H1 (cell line): ENCODE data around the gene TIMP4. TPM values are rescaled to one million over a fixed set of nuclear protein-coding genes. Genes with fewer than 3 reads are reported as not detected.

ENCODE experiments used
- CBX8 ChIP-seq: fragments of 300-800, 300-1000 bp; sonication (generic); IDR thresholded peaks from 2 replicates; pipeline ENCODE4 v1.7.1; 2016; ENCODE audit warnings: low read depth, low read length, borderline replicate concordance
- EZH2 ChIP-seq: fragments of 200-600 bp; sonication (generic); IDR thresholded peaks from 2 replicates; pipeline ENCODE4 v1.7.1; 2012; ENCODE audit warnings: low read depth, mild to moderate bottlenecking, moderate library complexity, low read length, inconsistent platforms; ENCODE audit not compliant: severe bottlenecking
- JUN ChIP-seq: IDR thresholded peaks from 2 replicates; pipeline ENCODE4 v1.6.1; 2011; ENCODE audit warnings: low read depth, mild to moderate bottlenecking, improper control_type of control experiment, low read length
- polyA plus RNA-seq, 7 experiments: library from polyadenylated mRNA; depleted of rRNA in 3 of 7; stranded (reverse) in 5 of 7; unstranded in 2 of 7; fragments of >200 nt in 5 of 7; fragments of 200-250 nt in 2 of 7; gene quantifications; 1 replicate in 5 of 7; 2 replicates in 1 of 7; 4 replicates in 1 of 7; pipeline versions ENCODE4 v1.2.1 to v1.2.3, GENCODE V29; 2011 to 2013; ENCODE audit warnings: missing spikeins in 2 of 7, mixed read lengths in 2 of 7
- total RNA-seq: library from RNA; stranded (reverse); fragmentation: NEBNext Ultra II Directional; extraction: Animal tissue kit (Norgen Biotek cat#: 25700); gene quantifications from 2 replicates; pipeline ENCODE4 v1.2.1, GENCODE V29; 2021

Gene TIMP4
- total and polyA plus RNA-seq, 2 of the 8 experiments (the other 6 are each of a cell fraction or from before 2014, with no cell fraction given), result 5.1 to 8.7 TPM

GRCh38 chr3:12121466-12121865 is 37.2 kb downstream of the TIMP4 start (continued):
- TF ChIP-seq EZH2, result no peak
- TF ChIP-seq CBX8, result no peak
- TF ChIP-seq JUN, result no peak
